K562 (cell line): ENCODE results near the gene ADGRB2. TPM values are rescaled to one million over a fixed set of nuclear protein-coding genes. Genes with fewer than 3 reads are reported as not detected.

Experiments used
- ATF4 ChIP-seq: fragments of 450-650 bp; formaldehyde crosslinking; IDR thresholded peaks from 2 replicates; pipeline ENCODE4 v1.4.0; 2022; ENCODE audit warnings: mild to moderate bottlenecking, moderate library complexity
- BHLHE40 ChIP-seq: IDR thresholded peaks from 2 replicates; pipeline ENCODE4 v1.6.1; 2011; ENCODE audit warnings: low read length, improper control_type of control experiment
- DEAF1 ChIP-seq: fragments of 450-650 bp; formaldehyde crosslinking; IDR thresholded peaks from 2 replicates; pipeline ENCODE4 v1.4.0; 2020; ENCODE audit warnings: mild to moderate bottlenecking, moderate library complexity
- DPF2 ChIP-seq: fragments of 450-650 bp; IDR thresholded peaks from 2 replicates; pipeline ENCODE4 v1.6.1; 2016
- ELF1 ChIP-seq: fragments of 200-800 bp; sonication (Bioruptor generic); IDR thresholded peaks from 2 replicates; pipeline ENCODE4 v1.6.1; 2016; ENCODE audit warnings: missing genetic modification characterization, missing compliant biosample characterization
- GABPB1 ChIP-seq: sonication (generic); formaldehyde crosslinking; IDR thresholded peaks from 2 replicates; pipeline ENCODE4 v1.8.0; 2022; ENCODE audit warnings: mild to moderate bottlenecking, missing genetic modification reagents
- HCFC1 ChIP-seq: IDR thresholded peaks from 2 replicates; pipeline ENCODE4 v1.6.1; 2012; ENCODE audit warnings: low read depth, low read length, improper control_type of control experiment
- HMGXB4 ChIP-seq: sonication (generic); formaldehyde crosslinking; IDR thresholded peaks from 2 replicates; pipeline ENCODE4 v1.8.1; 2023; ENCODE audit warnings: mild to moderate bottlenecking, missing genetic modification reagents
- MTF1 ChIP-seq: fragments of 250-450 bp; sonication (Bioruptor Pico); IDR thresholded peaks from 2 replicates; pipeline ENCODE4 v1.9.0; 2021; ENCODE audit warnings: moderate library complexity, mild to moderate bottlenecking, inconsistent platforms, borderline replicate concordance
- NCOA6 ChIP-seq: fragments of 450-650 bp; IDR thresholded peaks from 2 replicates; pipeline ENCODE4 v1.6.1; 2017; ENCODE audit warnings: mild to moderate bottlenecking
- NFRKB ChIP-seq: fragments of 450-650 bp; IDR thresholded peaks from 2 replicates; pipeline ENCODE4 v1.6.1; 2016; ENCODE audit warnings: low read depth
- NR4A1 ChIP-seq, 2 experiments: fragments of 250-450 bp in 1 of 2; fragments of 450-650 bp in 1 of 2; sonication (Bioruptor Pico) in 1 of 2; IDR thresholded peaks; 2 replicates each; pipeline versions ENCODE4 v1.4.0 to v1.6.1; 2016 to 2020; ENCODE audit warnings: mild to moderate bottlenecking in 2 of 2, missing compliant biosample characterization in 1 of 2, missing genetic modification characterization in 1 of 2, moderate library complexity in 1 of 2
- OTX1 ChIP-seq: fragments of 450-650 bp; formaldehyde crosslinking; IDR thresholded peaks from 2 replicates; pipeline ENCODE4 v1.4.0; 2022; ENCODE audit warnings: mild to moderate bottlenecking
- PURB ChIP-seq: sonication (generic); formaldehyde crosslinking; IDR thresholded peaks from 2 replicates; pipeline ENCODE4 v1.9.0; 2021; ENCODE audit warnings: low read depth, mild to moderate bottlenecking, missing genetic modification reagents
- RFX1 ChIP-seq: fragments of 450-650 bp; IDR thresholded peaks from 2 replicates; pipeline ENCODE4 v1.6.1; 2016; ENCODE audit warnings: mild to moderate bottlenecking, moderate library complexity
- RHOXF2B ChIP-seq: fragments of 250-450 bp; sonication (Bioruptor Pico); conservative IDR thresholded peaks from 2 replicates; pipeline ENCODE4 v1.5.1; 2021
- TCF7 ChIP-seq: sonication (generic); IDR thresholded peaks from 2 replicates; pipeline ENCODE4 v1.6.1; 2016; ENCODE audit warnings: antibody characterized with exemption, borderline replicate concordance
- ZKSCAN1 ChIP-seq: fragments of 150-350 bp; IDR thresholded peaks from 2 replicates; pipeline ENCODE4 v1.6.1; 2016; ENCODE audit warnings: low read depth, low read length
- ZNF133 ChIP-seq: fragments of 250-450 bp; sonication (Bioruptor Pico); IDR thresholded peaks from 2 replicates; pipeline ENCODE4 v1.4.0; 2020; ENCODE audit warnings: mild to moderate bottlenecking
- ZNF24 ChIP-seq: fragments of 450-650 bp; IDR thresholded peaks from 2 replicates; pipeline ENCODE4 v1.6.1; 2016
- ZNF444 ChIP-seq: fragments of 250-450 bp; sonication (Bioruptor Pico); IDR thresholded peaks from 2 replicates; pipeline ENCODE4 v1.4.0; 2020; ENCODE audit warnings: mild to moderate bottlenecking, moderate library complexity
- ZSCAN29 ChIP-seq: fragments of 450-650 bp; IDR thresholded peaks from 2 replicates; pipeline ENCODE4 v1.6.1; 2017
- polyA plus RNA-seq, 8 experiments: library from polyadenylated mRNA; depleted of rRNA in 4 of 8; stranded (reverse) in 5 of 8; unstranded in 3 of 8; fragments of >200 nt; fragmentation: Nextera tagmentation in 2 of 8; fragmentation: Illumina TruSeq in 1 of 8; extraction: Ambion mirVana in 2 of 8; extraction: Trizol in 1 of 8; gene quantifications; 2 replicates each; pipeline versions ENCODE4 v1.2.1 to v1.2.3, GENCODE V29; 2011 to 2014; ENCODE audit warnings: inconsistent platforms in 1 of 8, missing spikeins in 1 of 8
- total RNA-seq, 7 experiments: library from RNA; depleted of rRNA in 6 of 7; stranded (reverse); fragments of >200 nt in 6 of 7; fragmentation: Illumina TruSeq in 2 of 7; extraction: Trizol in 2 of 7; gene quantifications; 2 replicates each; pipeline versions ENCODE4 v1.2.1 to v1.2.3, GENCODE V29; 2011 to 2021; ENCODE audit warnings: low replicate concordance in 1 of 7
- TF ChIP-seq, protein P1 (sequence below): fragments of 450-650 bp; IDR thresholded peaks from one replicate; pipeline ENCODE4 v1.6.1; 2018; ENCODE audit warnings: mild to moderate bottlenecking, moderate library complexity; ENCODE audit not compliant: partially characterized antibody

The ADGRB2 gene
- total and polyA plus RNA-seq, 9 of the 15 experiments (the other 6 are each of a cell fraction or from before 2014, with no cell fraction given), result 0.04 to 0.23 (median 0.20) TPM; not detected in 2

- TF ChIP-seq HCFC1 (peak; percentile 59), TCF7 (no peak), ZNF444 (CRISPR knock-in tag) (no peak), MTF1 (CRISPR knock-in tag) (no peak), HMGXB4 (no peak), ZSCAN29 (no peak), DPF2 (peak; percentile 73), DEAF1 (CRISPR knock-in tag) (no peak), RHOXF2B (no peak), PURB (CRISPR knock-in tag) (no peak), ATF4 (CRISPR knock-in tag) (no peak), ZNF24 (no peak), ELF1 (no peak), RFX1 (no peak), OTX1 (CRISPR knock-in tag) (no peak), NR4A1 (CRISPR knock-in tag; IDR thresholded peaks at IDR 0.05) (no peak), NR4A1 (tag; IDR thresholded peaks at IDR 0.05) (peak; percentile 61; the same call in 1 of the 2 replicates), BHLHE40 (peak; percentile 33; the same call in 1 of the 2 replicates), NCOA6 (no peak), GABPB1 (CRISPR knock-in tag) (peak; percentile 62; the same call in 1 of the 2 replicates), NFRKB (no peak; the same call in 1 of the 2 replicates), ZNF133 (CRISPR knock-in tag) (no peak), ZKSCAN1 (0 out of 2 replicates have a peak, but pooled peaks have one; percentile 53)
- TF ChIP-seq, protein P1, sequence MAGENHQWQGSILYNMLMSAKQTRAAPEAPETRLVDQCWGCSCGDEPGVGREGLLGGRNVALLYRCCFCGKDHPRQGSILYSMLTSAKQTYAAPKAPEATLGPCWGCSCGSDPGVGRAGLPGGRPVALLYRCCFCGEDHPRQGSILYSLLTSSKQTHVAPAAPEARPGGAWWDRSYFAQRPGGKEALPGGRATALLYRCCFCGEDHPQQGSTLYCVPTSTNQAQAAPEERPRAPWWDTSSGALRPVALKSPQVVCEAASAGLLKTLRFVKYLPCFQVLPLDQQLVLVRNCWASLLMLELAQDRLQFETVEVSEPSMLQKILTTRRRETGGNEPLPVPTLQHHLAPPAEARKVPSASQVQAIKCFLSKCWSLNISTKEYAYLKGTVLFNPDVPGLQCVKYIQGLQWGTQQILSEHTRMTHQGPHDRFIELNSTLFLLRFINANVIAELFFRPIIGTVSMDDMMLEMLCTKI, result no peak
Measured at GRCh38 chr1:31705080-31705866, 58.9 kb downstream of the ADGRB2 start (continued).
